HG03066 (cell line): ENCODE measurements around the gene CGB3.

Experiments used
- ATAC-seq: cut with Tn5 transposase; IDR thresholded peaks from one replicate; pipeline ENCODE4 v1.9.1; 2021; ENCODE audit warnings: low read depth; ENCODE audit not compliant: unreplicated experiment

CGB3 gene

GRCh38 chr19:49017666-49018351 lies 6.3 kb downstream of the CGB3 start:
- ATAC-seq, result no peak

- ATAC-seq, result no peak
Measured at GRCh38 chr19:49017041-49017665, 7.0 kb downstream of the CGB3 start, which contains the start of gene LHB. Gene LHB, minus strand, starts transcription at chr19:49017091. Its CDS starts 10 bp downstream, at chr19:49017081.

DNA sequence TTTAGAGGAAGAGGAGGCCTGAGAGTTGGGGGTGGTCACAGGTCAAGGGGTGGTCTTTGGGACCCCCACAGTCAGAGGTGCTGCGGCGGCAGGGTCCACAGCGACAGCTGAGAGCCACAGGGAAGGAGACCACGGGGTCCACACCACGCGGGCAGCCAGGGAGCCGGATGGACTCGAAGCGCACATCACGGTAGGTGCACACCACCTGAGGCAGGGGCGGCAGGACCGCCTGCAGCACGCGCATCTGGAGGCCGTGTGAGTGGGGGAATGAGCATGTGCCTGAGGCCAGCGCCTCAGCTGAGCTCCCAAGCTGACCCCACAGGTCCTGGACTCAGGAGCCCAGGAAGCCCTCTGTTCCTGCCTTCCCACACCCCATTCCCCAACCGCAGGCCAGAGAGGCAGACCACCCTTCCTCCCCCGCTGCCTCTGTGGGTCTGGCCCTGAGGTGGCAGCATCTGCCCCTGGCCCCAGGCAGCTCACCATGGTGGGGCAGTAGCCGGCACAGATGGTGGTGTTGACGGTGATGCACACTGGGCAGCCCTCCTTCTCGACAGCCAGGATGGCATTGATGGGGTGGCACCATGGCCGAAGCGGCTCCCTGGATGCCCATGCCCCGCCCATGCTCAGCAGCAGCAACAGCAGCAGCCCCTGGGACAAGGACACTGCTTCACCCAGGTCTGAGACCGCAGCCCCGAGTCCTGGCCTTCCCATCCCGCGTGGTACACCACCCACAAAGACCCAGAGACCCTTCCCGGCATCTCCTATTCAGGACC lies 7.9 kb downstream of the CGB3 start:
- ATAC-seq, result no peak

- no peak for ATAC-seq
Measured at GRCh38 chr19:49014870-49015255, 9.3 kb downstream of the CGB3 start.

DNA sequence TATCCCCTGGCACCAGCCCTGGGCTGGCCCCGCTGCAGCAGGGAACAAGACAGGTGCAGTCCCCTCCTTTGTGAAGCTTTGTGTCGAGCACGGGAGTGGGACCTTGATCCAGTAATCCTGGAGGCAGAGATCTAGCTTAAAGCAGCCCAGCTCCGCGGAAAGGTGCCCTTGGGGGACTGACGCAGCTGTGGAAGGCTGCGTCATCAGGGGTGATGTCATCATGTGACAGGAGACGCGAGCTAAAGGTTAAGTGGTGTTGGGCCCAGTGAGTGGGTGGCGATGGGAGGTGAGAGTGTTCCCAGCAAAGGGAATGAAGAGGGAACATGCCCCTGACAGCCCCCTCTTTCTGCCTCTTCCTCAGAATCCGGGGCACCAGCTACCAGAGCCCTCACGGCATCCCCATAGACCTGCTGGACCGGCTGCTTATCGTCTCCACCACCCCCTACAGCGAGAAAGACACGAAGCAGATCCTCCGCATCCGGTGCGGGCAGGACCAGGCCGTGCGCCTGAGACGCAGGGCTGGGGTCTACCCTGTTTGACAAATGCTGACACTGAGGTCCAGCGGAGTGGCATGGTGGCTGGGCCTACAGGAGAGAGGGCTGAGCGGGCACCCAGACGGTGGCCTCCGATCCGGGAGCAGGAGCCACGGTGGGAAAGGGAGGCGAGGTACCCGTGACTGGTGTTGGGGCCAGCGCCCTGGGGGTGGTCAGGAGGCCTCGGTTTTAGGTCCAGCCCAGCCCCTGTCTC lies 9.8 kb downstream of the CGB3 start:
- ATAC-seq, result no peak

GRCh38 chr19:49011194-49011593 lies 12.9 kb downstream of the CGB3 start:
- no peak for ATAC-seq

GRCh38 chr19:49010453-49010852 lies 13.7 kb downstream of the CGB3 start:
- ATAC-seq, result no peak

GRCh38 chr19:49009828-49010227 lies 14.3 kb downstream of the CGB3 start:
- ATAC-seq, result no peak

- no peak for ATAC-seq
Measured at GRCh38 chr19:49006905-49007304, 17.2 kb downstream of the CGB3 start.

DNA sequence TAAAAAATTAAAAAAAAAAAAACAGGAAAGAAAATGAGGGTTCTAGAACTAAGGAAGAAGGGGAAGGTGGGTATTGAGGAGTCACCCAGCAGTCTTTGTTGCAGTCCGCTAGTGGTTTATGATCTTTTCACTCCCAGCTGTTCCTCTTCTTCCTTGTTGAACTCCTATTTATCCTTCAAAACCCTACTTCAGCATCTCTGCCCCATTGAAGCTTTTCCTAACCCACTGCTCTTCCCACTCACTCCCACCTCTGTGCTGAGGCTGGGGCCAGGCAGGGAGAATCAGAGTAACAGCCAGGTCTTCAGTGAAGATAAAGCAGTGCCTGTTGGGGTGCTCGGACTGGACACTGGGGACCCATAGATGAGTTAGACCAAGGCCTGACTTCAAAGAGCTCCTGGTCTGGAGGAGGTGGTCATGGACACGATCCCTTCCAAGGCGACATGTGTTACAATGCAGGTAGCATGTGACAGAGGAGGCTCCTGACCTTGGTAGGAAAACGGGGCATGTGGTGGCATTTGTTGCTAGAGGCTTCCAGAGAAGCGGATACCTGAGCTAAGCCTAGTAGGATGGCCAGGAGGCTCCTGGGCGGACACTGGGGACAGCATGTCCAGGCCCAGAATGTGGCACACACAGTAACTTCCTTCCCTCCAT lies 19.0 kb downstream of the CGB3 start:
- no peak for ATAC-seq

- ATAC-seq, result no peak
Measured at GRCh38 chr19:49004133-49004532, 20.0 kb downstream of the CGB3 start.

DNA sequence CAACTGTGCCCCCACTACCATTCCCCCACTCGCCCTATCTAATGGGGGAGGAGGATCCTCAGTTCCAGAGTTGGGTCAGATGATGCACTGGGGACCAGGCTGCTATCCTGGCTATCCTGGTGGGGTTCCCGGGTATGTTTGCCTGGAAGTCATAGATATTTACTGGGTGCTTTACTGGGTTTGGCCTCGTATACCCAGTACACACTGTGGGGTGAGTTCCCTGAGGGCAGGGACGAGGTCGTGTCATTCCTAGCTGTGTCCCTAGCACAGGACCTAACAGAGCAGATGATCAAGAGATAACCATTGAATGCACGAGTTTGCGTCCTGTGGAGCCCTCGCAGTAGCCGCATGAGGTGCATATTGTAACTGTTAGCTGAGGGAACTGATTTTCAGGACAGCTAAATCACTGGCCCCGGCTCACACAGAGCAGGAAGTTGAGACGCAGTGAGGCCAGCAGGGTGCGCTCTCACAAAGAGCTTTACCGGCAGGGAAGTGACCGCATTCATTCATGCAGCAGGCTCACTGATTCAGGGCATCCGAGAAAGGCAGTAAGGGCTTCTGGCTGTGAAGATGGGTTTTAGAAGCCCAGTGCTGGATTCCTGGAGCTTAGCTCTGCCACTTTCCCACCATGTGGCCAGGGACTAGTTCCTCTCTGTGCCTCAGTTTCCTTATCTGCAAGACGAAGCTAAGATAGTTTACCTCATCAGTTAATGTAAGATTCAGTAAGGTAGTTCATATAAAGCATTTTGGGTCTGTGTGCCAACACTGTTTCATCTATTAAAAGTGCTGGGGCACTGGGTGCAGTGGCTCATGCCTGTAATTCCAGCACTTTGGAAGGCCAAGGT lies 24.4 kb downstream of the CGB3 start:
- no peak for ATAC-seq

DNA sequence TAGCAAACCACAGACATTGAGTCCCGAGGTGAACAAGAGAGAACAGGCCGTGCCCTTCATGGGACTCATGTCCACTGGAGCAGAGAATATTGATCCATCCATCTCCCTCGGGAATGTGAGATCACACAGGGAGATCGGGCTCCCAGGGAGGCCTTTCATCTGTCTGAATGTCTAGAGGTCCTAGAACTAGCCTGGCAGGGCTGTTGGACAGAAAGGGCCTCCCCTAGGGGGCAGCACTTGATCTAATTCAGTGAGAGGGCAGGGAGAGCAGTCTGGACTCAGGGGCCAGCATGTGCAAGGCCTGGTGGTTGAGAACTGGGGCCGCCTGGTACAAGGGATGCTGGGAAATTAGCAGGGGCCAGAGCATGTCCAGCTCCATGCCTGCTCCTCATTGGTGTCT lies 26.2 kb downstream of the CGB3 start:
- no peak for ATAC-seq

DNA sequence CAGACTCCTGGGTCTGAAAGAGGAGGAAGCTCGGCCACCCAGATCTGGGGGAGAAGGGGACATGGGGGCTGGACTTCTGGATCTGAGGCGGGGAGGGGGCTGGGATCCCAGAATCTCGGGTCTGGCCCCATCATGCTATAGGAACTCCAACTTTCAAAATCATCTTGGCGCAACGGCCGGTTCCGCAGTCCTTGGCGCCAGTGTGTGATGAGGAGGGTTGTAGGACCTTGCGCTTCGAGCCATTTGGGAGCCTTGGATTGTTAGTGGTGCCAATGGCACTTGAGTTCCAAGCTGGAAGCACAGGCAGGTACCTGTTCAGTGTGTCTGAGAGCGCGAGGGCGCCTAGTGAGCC lies 30.1 kb downstream of the CGB3 start:
- no peak for ATAC-seq

GRCh38 chr19:48993175-48994034 lies 30.7 kb downstream of the CGB3 start, which contains the start of the genes GYS1 and RUVBL2:
Gene GYS1, minus strand, starts transcription at chr19:48993309. Its CDS starts 197 bp downstream, at chr19:48993112.
Gene RUVBL2, plus strand, starts transcription at chr19:48993887. Its CDS starts 25 bp downstream, at chr19:48993912.
- ATAC-seq, result peak; percentile 89

GRCh38 chr19:48992581-48993174 lies 31.5 kb downstream of the CGB3 start:
- peak; percentile 7 for ATAC-seq

DNA sequence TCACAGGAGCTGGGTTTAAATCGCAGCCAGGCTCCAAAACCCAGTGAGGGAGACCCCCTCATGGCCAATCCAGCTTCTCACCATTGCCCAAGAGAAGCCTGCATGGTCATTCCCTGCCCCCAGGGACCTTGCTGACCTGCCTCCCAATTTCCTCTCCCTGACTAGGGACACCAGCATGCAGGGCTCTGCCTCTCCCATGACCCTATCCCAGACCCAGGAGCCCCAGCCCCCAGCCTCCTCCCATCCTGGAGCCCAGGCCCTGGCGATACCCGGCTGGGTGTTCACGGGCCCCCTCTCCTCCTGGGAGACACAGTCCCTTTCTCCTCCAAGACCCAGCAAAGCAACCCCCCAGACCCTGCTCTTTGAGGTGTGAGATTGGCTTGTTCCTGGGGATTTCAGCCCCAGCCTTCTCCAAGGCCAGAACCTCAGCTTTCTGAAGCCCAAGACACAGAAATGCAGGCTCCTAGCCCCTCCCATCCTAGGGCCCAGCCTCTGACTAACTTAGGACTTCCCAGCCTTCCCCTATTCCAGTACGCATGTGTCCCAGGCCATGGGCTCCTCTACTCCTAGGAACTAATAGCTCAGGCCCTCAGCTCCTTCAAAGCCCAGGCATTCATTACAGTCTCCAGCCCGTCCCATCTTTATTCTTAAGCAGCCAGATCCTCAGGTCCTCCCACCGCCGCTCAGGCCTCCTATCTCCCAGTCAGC lies 32.1 kb downstream of the CGB3 start:
- ATAC-seq, result no peak
